GM18868 (cell line): ENCODE results near the gene MSN.

ENCODE experiments used
- ATAC-seq: cut with Tn5 transposase; IDR thresholded peaks from one replicate; pipeline ENCODE4 v1.9.1; 2021; ENCODE audit warnings: mild to moderate bottlenecking, moderate library complexity; ENCODE audit not compliant: unreplicated experiment

MSN gene

DNA sequence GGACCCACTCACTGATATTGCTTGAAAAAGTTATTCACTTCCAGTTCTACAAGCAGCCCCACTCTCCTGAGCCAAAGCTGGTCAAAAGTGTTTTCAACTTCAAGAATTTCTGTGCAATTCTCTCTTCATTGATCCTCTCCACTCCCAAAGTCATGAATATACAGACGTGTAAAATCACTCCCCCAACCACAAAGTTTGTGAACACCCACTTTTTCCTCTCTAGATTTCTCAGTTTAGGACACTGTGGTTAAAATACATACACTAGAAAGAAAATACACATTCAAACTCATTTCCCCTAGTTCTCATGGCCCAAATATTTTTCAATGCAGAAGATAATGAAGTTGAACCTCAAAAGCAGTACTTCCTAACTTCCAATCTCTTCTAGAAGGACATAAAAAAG lies 116.3 kb downstream of the MSN start:
- no peak for ATAC-seq
